Esophagus squamous epithelium (tissue), 4 donors: Measurements from ENCODE around the gene LIMS1.

Source experiments
- POLR2A ChIP-seq, 4 donors: fragments of 450-650 bp; IDR thresholded peaks; one replicate each; pipeline ENCODE4 v1.6.1; 2017; ENCODE audit warnings: antibody characterized with exemption in 4 of 4, mild to moderate bottlenecking in 4 of 4, moderate library complexity in 3 of 4
- TF ChIP-seq, protein P1 (sequence below), 6 experiments: fragments of 450-650 bp in 4 of 6; fragments of 200-600 bp in 2 of 6; sonication (generic) in 2 of 6; IDR thresholded peaks; one replicate each; pipeline ENCODE4 v1.5.1; 2016 to 2019; ENCODE audit warnings: antibody characterized with exemption in 6 of 6, mild to moderate bottlenecking in 4 of 6, moderate library complexity in 4 of 6

DNA sequence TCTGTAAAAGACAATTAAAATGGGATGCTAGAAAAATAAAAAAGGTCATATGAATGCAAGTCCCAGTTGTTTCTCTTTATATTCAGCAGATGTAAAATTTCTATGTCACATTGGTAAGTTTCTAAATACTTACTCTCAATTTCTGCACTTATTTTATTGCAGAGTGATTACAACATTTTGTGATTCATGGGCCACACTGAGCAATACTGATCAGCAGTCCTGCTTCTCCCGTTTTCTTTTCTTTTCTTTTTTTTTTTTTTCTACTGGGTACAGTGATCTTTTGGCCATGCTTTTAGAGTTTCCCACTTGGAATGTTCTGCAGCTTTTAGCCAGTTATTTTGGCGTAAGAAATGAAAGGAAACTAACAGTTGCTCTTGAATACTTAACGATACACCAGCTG lies 38.8 kb downstream of the LIMS1 start:
- no peak for TF ChIP-seq POLR2A (IDR thresholded peaks at IDR 0.05)
- TF ChIP-seq, protein P1, sequence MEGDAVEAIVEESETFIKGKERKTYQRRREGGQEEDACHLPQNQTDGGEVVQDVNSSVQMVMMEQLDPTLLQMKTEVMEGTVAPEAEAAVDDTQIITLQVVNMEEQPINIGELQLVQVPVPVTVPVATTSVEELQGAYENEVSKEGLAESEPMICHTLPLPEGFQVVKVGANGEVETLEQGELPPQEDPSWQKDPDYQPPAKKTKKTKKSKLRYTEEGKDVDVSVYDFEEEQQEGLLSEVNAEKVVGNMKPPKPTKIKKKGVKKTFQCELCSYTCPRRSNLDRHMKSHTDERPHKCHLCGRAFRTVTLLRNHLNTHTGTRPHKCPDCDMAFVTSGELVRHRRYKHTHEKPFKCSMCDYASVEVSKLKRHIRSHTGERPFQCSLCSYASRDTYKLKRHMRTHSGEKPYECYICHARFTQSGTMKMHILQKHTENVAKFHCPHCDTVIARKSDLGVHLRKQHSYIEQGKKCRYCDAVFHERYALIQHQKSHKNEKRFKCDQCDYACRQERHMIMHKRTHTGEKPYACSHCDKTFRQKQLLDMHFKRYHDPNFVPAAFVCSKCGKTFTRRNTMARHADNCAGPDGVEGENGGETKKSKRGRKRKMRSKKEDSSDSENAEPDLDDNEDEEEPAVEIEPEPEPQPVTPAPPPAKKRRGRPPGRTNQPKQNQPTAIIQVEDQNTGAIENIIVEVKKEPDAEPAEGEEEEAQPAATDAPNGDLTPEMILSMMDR (IDR thresholded peaks at IDR 0.05), result no peak
